ENCODE measurements around the gene C3orf18. TPM values are rescaled to one million over a fixed set of nuclear protein-coding genes. Genes with fewer than 3 reads are reported as not detected.
A peak's percentile ranks its signal among the peaks of the same experiment; 100 is the strongest.

Gene C3orf18
- total and polyA plus RNA-seq, 2 experiments from 2014 or later: 2.4 to 7.7 TPM

GRCh38 chr3:50542177-50543034, 25.1 kb downstream of the C3orf18 start:
- ATAC-seq: peak; percentile 71
- H3K27ac ChIP-seq (ENCODE audit: low read depth): no peak overlapping the region
- H3K9me2 ChIP-seq (ENCODE audit: insufficient read depth): no peaks in the 10 kb centered on the region
- H4K20me1 ChIP-seq (replicated peaks; ENCODE audit: insufficient read depth): no peaks in the 10 kb centered on the region
- H3K27me3 ChIP-seq (ENCODE audit: insufficient read depth): no peaks in the 10 kb centered on the region
- H3K27me3 Mint-ChIP-seq (ENCODE audit: insufficient read depth, low read depth, poor library complexity): peaks cover 7% of the 10 kb centered on the region
- peak; percentile 88 for DNase-seq (ENCODE audit: low spot score)
- no peaks in the 10 kb centered on the region for H3K36me3 ChIP-seq (ENCODE audit: insufficient read depth)
- H3K9me3 Mint-ChIP-seq: no peaks in the 10 kb centered on the region
- peaks cover 23% of the 10 kb centered on the region for H3K4me1 ChIP-seq (ENCODE audit: insufficient read depth)
- no peaks in the 10 kb centered on the region for H3K79me2 ChIP-seq (replicated peaks; ENCODE audit: insufficient read depth)
- no peaks in the 10 kb centered on the region for H3K36me3 Mint-ChIP-seq (ENCODE audit: low read depth)
- H3K4me1 Mint-ChIP-seq: peaks cover 29% of the 10 kb centered on the region
- no peak overlapping the region for H3K4me2 ChIP-seq
- no peak overlapping the region for H2AFZ ChIP-seq
- TF ChIP-seq CTCF (conservative IDR thresholded peaks at IDR 0.05; ENCODE audit: low read depth in 2 of 2) (peak; percentile 95 to 99), EZH2phosphoT487 (IDR thresholded peaks at IDR 0.05; ENCODE audit: unreplicated experiment) (no peak)
- no peak overlapping the region for H3K4me3 Mint-ChIP-seq
- H3K27ac Mint-ChIP-seq: no peak overlapping the region
- H3F3A ChIP-seq (replicated peaks; ENCODE audit: low read depth): no peaks in the 10 kb centered on the region
- no peak overlapping the region for H3K4me3 ChIP-seq

- H3K4me3 Mint-ChIP-seq: no peak overlapping the region
Measured at GRCh38 chr3:50539356-50540286, 27.9 kb downstream of the C3orf18 start.

GRCh38 chr3:50537421-50538129, 30.0 kb downstream of the C3orf18 start:
- no peak for DNase-seq (ENCODE audit: low spot score)
- Mint-ChIP-seq H3K9me3 (no peaks in the 10 kb centered on the region), H3K4me3 (no peak overlapping the region), H3K36me3 (ENCODE audit: low read depth) (no peaks in the 10 kb centered on the region), H3K27ac (no peak overlapping the region), H3K27me3 (ENCODE audit: insufficient read depth, low read depth, poor library complexity) (peaks cover 19% of the 10 kb centered on the region), H3K4me1 (peaks cover 39% of the 10 kb centered on the region)
- Histone ChIP-seq H3K36me3 (ENCODE audit: insufficient read depth) (no peaks in the 10 kb centered on the region), H3K79me2 (replicated peaks; ENCODE audit: insufficient read depth) (no peaks in the 10 kb centered on the region), H3K9me2 (ENCODE audit: insufficient read depth) (no peaks in the 10 kb centered on the region), H3K4me3 (no peak overlapping the region), H4K20me1 (replicated peaks; ENCODE audit: insufficient read depth) (no peaks in the 10 kb centered on the region), H3K27me3 (ENCODE audit: insufficient read depth) (no peaks in the 10 kb centered on the region), H3K4me2 (no peak overlapping the region), H3F3A (replicated peaks; ENCODE audit: low read depth) (no peaks in the 10 kb centered on the region), H2AFZ (no peak overlapping the region), H3K27ac (ENCODE audit: low read depth) (no peak overlapping the region), H3K4me1 (ENCODE audit: insufficient read depth) (peaks cover 22% of the 10 kb centered on the region)
- no peak for ATAC-seq
- TF ChIP-seq JUNB (IDR thresholded peaks at IDR 0.05; ENCODE audit: unreplicated experiment): no peak
- no peak for TF ChIP-seq CTCF (conservative IDR thresholded peaks at IDR 0.05; ENCODE audit: low read depth in 2 of 2)
- TF ChIP-seq EZH2 (IDR thresholded peaks at IDR 0.05; ENCODE audit: low read depth, unreplicated experiment): no peak
- no peak for TF ChIP-seq ETS1 (IDR thresholded peaks at IDR 0.05)

More at GRCh38 chr3:50539356-50540286, 27.9 kb downstream of the C3orf18 start:
- Histone ChIP-seq H3K36me3 (ENCODE audit: insufficient read depth) (no peaks in the 10 kb centered on the region), H3K4me1 (ENCODE audit: insufficient read depth) (peaks cover 16% of the 10 kb centered on the region), H2AFZ (peak overlapping the region; percentile 99), H3K4me2 (peak overlapping the region; percentile 78), H3K27me3 (ENCODE audit: insufficient read depth) (no peaks in the 10 kb centered on the region), H3K79me2 (replicated peaks; ENCODE audit: insufficient read depth) (no peaks in the 10 kb centered on the region), H4K20me1 (replicated peaks; ENCODE audit: insufficient read depth) (no peaks in the 10 kb centered on the region), H3K9me2 (ENCODE audit: insufficient read depth) (no peaks in the 10 kb centered on the region), H3K27ac (ENCODE audit: low read depth) (no peak overlapping the region), H3K4me3 (no peak overlapping the region), H3F3A (replicated peaks; ENCODE audit: low read depth) (no peaks in the 10 kb centered on the region)
- Mint-ChIP-seq H3K4me1 (peaks cover 21% of the 10 kb centered on the region), H3K27me3 (ENCODE audit: insufficient read depth, low read depth, poor library complexity) (peaks cover 6% of the 10 kb centered on the region), H3K27ac (no peak overlapping the region), H3K9me3 (no peaks in the 10 kb centered on the region), H3K36me3 (ENCODE audit: low read depth) (no peaks in the 10 kb centered on the region)
- DNase-seq (ENCODE audit: low spot score) (peak; percentile 48), ATAC-seq (peak; percentile 43)
- TF ChIP-seq JUNB (IDR thresholded peaks at IDR 0.05; ENCODE audit: unreplicated experiment): no peak
- no peak for TF ChIP-seq EZH2 (IDR thresholded peaks at IDR 0.05; ENCODE audit: low read depth, unreplicated experiment)
- TF ChIP-seq NANOG (IDR thresholded peaks at IDR 0.05; ENCODE audit: borderline replicate concordance): no peak

All from GM23338 (cell line).